Lung (tissue), 12 donors: Measurements from ENCODE around the gene CRIP2. TPM values are rescaled to one million over a fixed set of nuclear protein-coding genes. Genes with fewer than 3 reads are reported as not detected.

Experiments
- ATAC-seq: fragments of 200-7000 bp; cut with Tn5 transposase; one replicate; pipeline ENCODE4 v1.9.1; 2020; ENCODE audit warnings: moderate number of reproducible peaks; ENCODE audit not compliant: insufficient read depth, low FRiP score
- DNase-seq, 3 donors: peaks; one replicate each; pipeline ENCODE4 v3.0.0-alpha.2; 2013 to 2017
- H3K27ac ChIP-seq, 2 donors: one replicate each; pipeline ENCODE4 v1.5.1; 2013; ENCODE audit warnings: mild to moderate bottlenecking in 2 of 2, moderate library complexity in 2 of 2, control low read depth in 1 of 2, inconsistent platforms in 1 of 2, low read depth in 1 of 2, low read length in 1 of 2
- H3K27me3 ChIP-seq, 3 donors: one replicate each; pipeline ENCODE4 v1.5.1; 2013; ENCODE audit warnings: low read length in 2 of 3; ENCODE audit not compliant: control insufficient read depth in 3 of 3, insufficient read depth in 3 of 3
- H3K36me3 ChIP-seq, 4 donors: one replicate each; pipeline ENCODE4 v1.5.1; 2013; ENCODE audit warnings: low read length in 4 of 4, mild to moderate bottlenecking in 1 of 4, moderate library complexity in 1 of 4; ENCODE audit not compliant: control insufficient read depth in 4 of 4, insufficient read depth in 4 of 4
- H3K4me1 ChIP-seq, 5 donors: one replicate each; pipeline ENCODE4 v1.5.1; 2013; ENCODE audit warnings: low read length in 5 of 5, mild to moderate bottlenecking in 2 of 5, moderate library complexity in 1 of 5; ENCODE audit not compliant: control insufficient read depth in 5 of 5, insufficient read depth in 5 of 5
- H3K4me3 ChIP-seq: one replicate; pipeline ENCODE4 v1.5.1; 2013; ENCODE audit warnings: mild to moderate bottlenecking, control low read depth, moderate library complexity
- H3K9ac ChIP-seq, 2 donors: one replicate each; pipeline ENCODE4 v1.5.1; 2013; ENCODE audit warnings: low read length in 2 of 2, control low read depth in 1 of 2; ENCODE audit not compliant: insufficient read depth in 1 of 2
- H3K9me3 ChIP-seq, 4 donors: one replicate each; pipeline ENCODE4 v1.5.1; 2013; ENCODE audit warnings: low read length in 3 of 4, mild to moderate bottlenecking in 1 of 4, moderate library complexity in 1 of 4; ENCODE audit not compliant: control insufficient read depth in 4 of 4, insufficient read depth in 3 of 4
- CTCF ChIP-seq: IDR thresholded peaks from 2 replicates; pipeline ENCODE4 v1.5.1; 2012; ENCODE audit warnings: mild to moderate bottlenecking; ENCODE audit errors: control extremely low read depth, extremely low read depth
- WGBS, 2 donors: extraction: QIAGEN DNeasy Blood & Tissue Kit; methylation state at CpG; one replicate each; pipeline ENCODE4 v1.1.7; 2013; 5-methylcytosine and 5-hydroxymethylcytosine counted together
- polyA plus RNA-seq, 2 donors: library from polyadenylated mRNA; stranded (reverse); fragments of 200-250 nt; gene quantifications; one replicate each; pipeline ENCODE4 v1.2.1, GENCODE V29; 2013
- total RNA-seq, 2 donors: library from RNA; depleted of rRNA in 1 of 2; stranded (reverse); fragments of >200 nt in 1 of 2; gene quantifications; one replicate each; pipeline ENCODE4 v1.2.1, GENCODE V29; 2014 to 2021
- donor health status: control.
- donor health status: control.
- donor health status: Bipolar disorder and iron deficiency.
- donor health status: healthy.
- donor health status: DM: yes; HTN: yes; CAD: no.

Gene CRIP2
- total and polyA plus RNA-seq, 4 donors = 135 to 267 (median 205) TPM

GRCh38 chr14:105492031-105492970 is 17.7 kb downstream of the CRIP2 start:
- no peak for ATAC-seq

GRCh38 chr14:105492971-105493871 is 18.6 kb downstream of the CRIP2 start:
- WGBS, 2 donors = 88 to 91% methylated on average over 16 to 20 of the region's 20 CpGs
- no peak for TF ChIP-seq CTCF

More at GRCh38 chr14:105492031-105492970, 17.7 kb downstream of the CRIP2 start:
- Histone ChIP-seq H3K27ac (no peak overlapping the region), H3K9ac (no peak overlapping the region), H3K27me3 (no peaks in the 10 kb centered on the region), H3K36me3 (peaks cover 0 to 3% (median 0%) of the 10 kb centered on the region in 4 donors), H3K9me3 (no peaks in the 10 kb centered on the region), H3K4me1 (peaks cover 0 to 20% (median 10%) of the 10 kb centered on the region in 5 donors), H3K4me3 (no peak overlapping the region)
- peak in 1 of 3 donors; percentile 12 for DNase-seq
- no peak for TF ChIP-seq CTCF
- WGBS, 2 donors = 90 to 92% methylated on average over 24 of the region's 24 CpGs

GRCh38 chr14:105493921-105494605 is 19.4 kb downstream of the CRIP2 start:
- TF ChIP-seq CTCF = no peak
- H3K9ac ChIP-seq = no peak overlapping the region
- ATAC-seq (no peak), DNase-seq (peak in 1 of 3 donors; percentile 11)
- H3K27me3 ChIP-seq = no peaks in the 10 kb centered on the region
- H3K9me3 ChIP-seq = no peaks in the 10 kb centered on the region
- peaks cover 0 to 6% (median 1%) of the 10 kb centered on the region in 4 donors for H3K36me3 ChIP-seq
- H3K4me3 ChIP-seq = no peak overlapping the region
- H3K27ac ChIP-seq = no peak overlapping the region
- WGBS, 2 donors = 95 to 96% methylated on average over 16 of the region's 16 CpGs
- H3K4me1 ChIP-seq = peaks cover 0 to 7% (median 3%) of the 10 kb centered on the region in 5 donors

More at GRCh38 chr14:105492971-105493871, 18.6 kb downstream of the CRIP2 start:
- Histone ChIP-seq H3K27me3 (no peaks in the 10 kb centered on the region), H3K9ac (no peak overlapping the region), H3K4me3 (no peak overlapping the region), H3K4me1 (peaks cover 0 to 14% (median 6%) of the 10 kb centered on the region in 5 donors), H3K9me3 (no peaks in the 10 kb centered on the region), H3K36me3 (peaks cover 0 to 3% (median 1%) of the 10 kb centered on the region in 4 donors), H3K27ac (no peak overlapping the region)
- DNase-seq (peak in 1 of 3 donors; percentile 11), ATAC-seq (no peak)
